ENCODE measurements around the gene EIF5B.

- TF ChIP-seq CEBPB (IDR thresholded peaks at IDR 0.05) (no peak), TCF12 (IDR thresholded peaks at IDR 0.05; ENCODE audit: low read depth) (no peak), EGR1 (IDR thresholded peaks at IDR 0.05) (no peak), REST (IDR thresholded peaks at IDR 0.05; ENCODE audit: low read depth) (no peak), FOXM1 (IDR thresholded peaks at IDR 0.05; ENCODE audit: borderline replicate concordance, low read depth) (no peak), YY1 (IDR thresholded peaks at IDR 0.05; ENCODE audit: low read depth) (no peak), TAF1 (IDR thresholded peaks at IDR 0.05; ENCODE audit: low read depth) (no peak), CREB1 (IDR thresholded peaks at IDR 0.05; ENCODE audit: low read depth) (no peak), EP300 (IDR thresholded peaks at IDR 0.05; ENCODE audit: borderline replicate concordance) (no peak), MAX (IDR thresholded peaks at IDR 0.05) (no peak), TEAD4 (IDR thresholded peaks at IDR 0.05) (no peak), ZBTB7A (IDR thresholded peaks at IDR 0.05; ENCODE audit: low read depth) (no peak), NFIC (IDR thresholded peaks at IDR 0.05) (no peak)
These were observed 67.0 kb downstream of the EIF5B start for GRCh38 chr2:99404039-99404796.

Measured in Ishikawa (cell line).